ENCODE data around the gene THEMIS2.
A peak's percentile ranks its signal among the peaks of the same experiment; 100 is the strongest.
"Not testable (repeated sequence)": the region's sequence is repeated elsewhere in the genome, so short reads cannot be mapped to it uniquely, and the experiment has no call there.

THEMIS2 gene

GRCh38 chr1:27862004-27862403 lies 10.3 kb upstream of the THEMIS2 start:
- H3K4me3 ChIP-seq: no peak overlapping the region
- peak overlapping the region in 14 of 21 experiments; percentile 27 to 82 (median 68) for H3K27ac ChIP-seq

- H3K4me3 ChIP-seq: no peak overlapping the region
- peak overlapping the region in 19 of 21 experiments; percentile 55 to 82 (median 70) for H3K27ac ChIP-seq
These were observed 9.4 kb upstream of the THEMIS2 start for GRCh38 chr1:27862671-27863537.

GRCh38 chr1:27863538-27863915 lies 8.8 kb upstream of the THEMIS2 start:
- Histone ChIP-seq H3K4me3 (no peak overlapping the region), H3K27ac (peak overlapping the region; percentile 11 to 82 (median 69))

- H3K27ac ChIP-seq: peak overlapping the region in 19 of 21 experiments; percentile 42 to 82 (median 69)
- no peak overlapping the region for H3K4me3 ChIP-seq
These were observed 8.0 kb upstream of the THEMIS2 start for GRCh38 chr1:27864264-27864895.

- H3K27ac ChIP-seq: peak overlapping the region in 2 of 21 experiments; percentile 14 to 79
- H3K4me3 ChIP-seq: no peak overlapping the region
These were observed 6.5 kb upstream of the THEMIS2 start for GRCh38 chr1:27865821-27866220.

- peak overlapping the region in 19 of 21 experiments; percentile 27 to 94 (median 67) for H3K27ac ChIP-seq
- H3K4me3 ChIP-seq: no peak overlapping the region
These were observed 3.8 kb upstream of the THEMIS2 start for GRCh38 chr1:27868556-27868931.

GRCh38 chr1:27868932-27869718 lies 3.2 kb upstream of the THEMIS2 start:
- H3K27ac ChIP-seq: peak overlapping the region in 19 of 21 experiments; percentile 27 to 94 (median 67)
- H3K4me3 ChIP-seq: peak overlapping the region in 2 of 7 experiments; percentile 3 to 8

- H3K27ac ChIP-seq: peak overlapping the region in 15 of 21 experiments; percentile 2 to 94 (median 74)
- no peak overlapping the region for H3K4me3 ChIP-seq
These were observed 2.6 kb upstream of the THEMIS2 start for GRCh38 chr1:27869719-27870085.

GRCh38 chr1:27871076-27871475 lies 1.3 kb upstream of the THEMIS2 start:
- not testable (repeated sequence) for H3K27ac ChIP-seq, H3K4me3 ChIP-seq

- peak overlapping the region; percentile 45 to 89 (median 79) for H3K27ac ChIP-seq
- H3K4me3 ChIP-seq: peak overlapping the region; percentile 56 to 79 (median 60)
These were observed 633 bp downstream of the THEMIS2 start for GRCh38 chr1:27872802-27873551.

GRCh38 chr1:27873671-27874384 lies 1.5 kb downstream of the THEMIS2 start:
- H3K4me3 ChIP-seq: peak overlapping the region; percentile 56 to 79 (median 60)
- H3K27ac ChIP-seq: peak overlapping the region; percentile 45 to 89 (median 79)

- Histone ChIP-seq H3K4me3 (no peak overlapping the region), H3K27ac (peak overlapping the region in 8 of 21 experiments; percentile 28 to 85 (median 40))
These were observed 4.2 kb downstream of the THEMIS2 start for GRCh38 chr1:27876341-27877114.

- H3K4me3 ChIP-seq: no peak overlapping the region
- peak overlapping the region in 1 of 21 experiments; percentile 73 for H3K27ac ChIP-seq
These were observed 4.7 kb downstream of the THEMIS2 start for GRCh38 chr1:27877115-27877416.

GRCh38 chr1:27878039-27878438 lies 5.7 kb downstream of the THEMIS2 start:
- no peak overlapping the region for H3K4me3 ChIP-seq
- H3K27ac ChIP-seq: no peak overlapping the region

GRCh38 chr1:27878787-27879335 lies 6.5 kb downstream of the THEMIS2 start:
- Histone ChIP-seq H3K4me3 (no peak overlapping the region), H3K27ac (no peak overlapping the region)

- no peak overlapping the region for H3K4me3 ChIP-seq
- H3K27ac ChIP-seq: no peak overlapping the region
These were observed 7.2 kb downstream of the THEMIS2 start for GRCh38 chr1:27879374-27880082.

GRCh38 chr1:27882543-27882903 lies 10.2 kb downstream of the THEMIS2 start:
- Histone ChIP-seq H3K27ac (peak overlapping the region in 3 of 21 experiments; percentile 26 to 31 (median 29)), H3K4me3 (no peak overlapping the region)
